ENCODE results near the gene CROCC.

CROCC gene

DNA sequence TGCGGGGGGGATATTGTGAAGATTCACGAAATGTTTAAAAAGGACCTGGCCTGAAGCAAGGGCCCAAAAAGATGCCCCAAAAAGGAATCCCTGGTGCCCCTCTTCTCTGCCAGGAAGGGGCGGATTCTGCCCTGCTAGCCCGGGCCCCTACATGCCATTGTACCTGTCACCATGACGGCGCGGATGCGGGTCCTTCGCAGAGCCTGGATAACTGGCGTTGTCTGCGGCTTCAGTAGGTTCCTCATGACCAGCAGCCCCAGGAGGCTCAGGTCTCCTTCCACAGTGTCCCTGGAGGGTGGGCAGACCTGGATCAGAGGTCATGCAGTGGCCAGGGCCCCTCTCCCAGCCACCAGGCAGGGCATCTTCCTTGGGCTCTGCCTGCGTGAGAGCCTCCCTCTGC lies 69.8 kb downstream of the CROCC start:
- DNase-seq = no peak

DNA sequence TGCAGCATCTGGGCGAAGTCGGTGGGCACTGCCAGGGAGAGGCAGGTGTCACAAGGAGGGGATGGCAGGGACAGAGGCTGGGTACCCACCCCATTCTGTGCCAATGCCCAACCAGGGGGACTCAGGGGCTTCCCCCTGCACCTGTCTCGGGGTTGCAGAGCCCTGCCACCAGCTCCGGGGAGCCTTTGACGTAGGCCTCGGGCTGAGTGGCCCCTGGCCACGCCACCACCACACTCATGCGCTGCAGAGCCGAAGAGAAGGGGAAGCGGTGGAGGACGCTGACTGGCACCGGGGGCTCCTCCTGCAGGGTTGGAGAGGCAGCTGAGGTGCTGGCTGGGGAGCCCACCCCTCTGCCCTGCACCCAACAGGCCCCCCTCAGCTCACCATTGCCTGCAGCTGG lies 70.4 kb downstream of the CROCC start:
- DNase-seq = no peak
- in situ Hi-C loops (cut with HindIII; ENCODE audit: low pct_ligation_motif_present, low pct_unique_long_range_greater_than_20kb, low sequenced_read_pairs) = no loop called here

More for the DNA sequence above, 69.8 kb downstream of the CROCC start:
- in situ Hi-C loops (cut with HindIII; ENCODE audit: low pct_ligation_motif_present, low pct_unique_long_range_greater_than_20kb, low sequenced_read_pairs) = no loop called here

DNA sequence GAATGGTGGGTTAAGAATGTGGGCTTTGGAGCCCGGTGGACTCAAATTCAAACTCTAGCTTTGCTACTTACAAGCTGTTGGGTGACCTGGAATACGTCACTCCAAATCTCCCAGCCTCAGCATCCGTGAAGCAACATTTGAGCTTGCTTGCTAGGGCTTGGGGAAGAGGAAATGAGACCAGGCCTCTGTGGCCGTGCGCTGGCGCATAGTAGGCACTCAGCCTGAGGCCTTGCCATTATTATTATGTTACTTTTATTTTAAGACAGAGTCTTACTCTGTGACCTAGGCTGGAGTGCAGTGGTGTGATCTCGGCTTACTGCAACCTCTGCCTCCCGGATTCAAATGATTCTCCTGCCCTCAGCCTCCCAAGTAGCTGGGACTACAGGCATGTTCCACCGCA lies 70.9 kb downstream of the CROCC start:
- in situ Hi-C loops (cut with HindIII; ENCODE audit: low pct_ligation_motif_present, low pct_unique_long_range_greater_than_20kb, low sequenced_read_pairs) = no loop called here

DNA sequence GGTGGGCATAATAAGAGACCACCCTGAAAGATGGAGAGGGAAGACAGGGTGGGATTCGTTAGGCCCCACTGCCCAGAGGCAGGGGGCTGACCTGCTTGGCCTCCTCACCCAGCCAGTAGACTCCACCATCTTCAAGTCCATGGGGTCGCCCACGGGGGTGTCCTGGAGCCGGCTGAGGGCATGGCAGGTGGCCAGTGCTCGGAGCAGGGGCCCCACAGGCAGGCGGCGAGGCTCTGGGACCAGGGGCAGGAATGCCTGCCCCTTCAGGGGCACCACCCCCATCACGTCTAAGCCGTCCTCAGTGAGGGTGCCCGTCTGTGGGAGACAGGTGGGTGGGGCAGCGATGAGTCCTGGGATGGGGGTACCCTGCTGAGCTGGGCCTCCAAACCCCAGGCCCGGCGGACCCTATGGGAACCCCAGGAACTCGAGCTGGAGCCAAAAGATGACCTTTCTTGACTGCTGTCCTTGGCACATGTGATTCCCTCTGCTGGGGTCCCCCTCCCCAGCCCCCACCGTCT lies 71.8 kb downstream of the CROCC start:
- in situ Hi-C loops (cut with HindIII; ENCODE audit: low pct_ligation_motif_present, low pct_unique_long_range_greater_than_20kb, low sequenced_read_pairs) = no loop called here
- DNase-seq = no peak

More for the DNA sequence above, 70.9 kb downstream of the CROCC start:
- no peak for DNase-seq

DNA sequence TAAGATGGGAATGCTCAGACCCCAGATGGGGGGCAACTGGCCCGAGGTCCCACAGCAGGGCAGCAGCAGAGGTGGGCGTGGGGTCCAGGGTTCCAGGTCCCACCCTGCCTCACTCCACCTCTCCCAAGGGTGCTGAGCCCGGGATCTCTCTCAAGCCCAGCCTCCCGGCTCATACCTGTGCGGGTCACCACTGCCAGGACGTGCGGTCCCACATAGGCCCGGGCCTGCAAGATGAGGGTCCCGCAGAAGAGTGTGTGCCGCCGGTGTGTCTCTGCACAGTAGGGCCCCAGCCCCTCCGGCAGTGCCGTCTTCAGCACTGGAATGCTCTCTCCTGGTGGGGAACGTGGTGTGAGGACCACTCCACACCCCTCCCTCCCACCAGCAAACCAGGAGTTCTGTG lies 75.1 kb downstream of the CROCC start:
- in situ Hi-C loops (cut with HindIII; ENCODE audit: low pct_ligation_motif_present, low pct_unique_long_range_greater_than_20kb, low sequenced_read_pairs) = no loop called here
- no peak for DNase-seq

DNA sequence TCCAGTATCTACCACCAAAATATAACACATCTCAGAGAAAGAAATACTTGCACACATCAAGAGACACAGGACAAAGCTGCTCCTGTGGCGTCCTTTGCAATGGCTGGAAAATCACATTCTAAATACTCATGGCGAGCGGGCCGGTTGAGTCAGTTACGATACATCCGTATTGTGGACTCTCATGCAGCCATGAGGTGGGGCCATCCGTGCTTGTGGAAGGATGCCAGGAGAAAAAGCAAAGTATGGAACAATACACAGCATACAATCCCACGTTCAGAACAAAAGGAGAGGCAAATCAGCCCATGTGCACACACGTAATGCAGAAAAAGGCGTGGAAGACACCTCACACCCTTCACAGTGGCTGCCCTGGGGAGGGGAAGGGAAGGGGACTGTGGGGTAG lies 76.9 kb downstream of the CROCC start:
- in situ Hi-C loops (cut with HindIII; ENCODE audit: low pct_ligation_motif_present, low pct_unique_long_range_greater_than_20kb, low sequenced_read_pairs) = no loop called here
- no peak for DNase-seq

DNA sequence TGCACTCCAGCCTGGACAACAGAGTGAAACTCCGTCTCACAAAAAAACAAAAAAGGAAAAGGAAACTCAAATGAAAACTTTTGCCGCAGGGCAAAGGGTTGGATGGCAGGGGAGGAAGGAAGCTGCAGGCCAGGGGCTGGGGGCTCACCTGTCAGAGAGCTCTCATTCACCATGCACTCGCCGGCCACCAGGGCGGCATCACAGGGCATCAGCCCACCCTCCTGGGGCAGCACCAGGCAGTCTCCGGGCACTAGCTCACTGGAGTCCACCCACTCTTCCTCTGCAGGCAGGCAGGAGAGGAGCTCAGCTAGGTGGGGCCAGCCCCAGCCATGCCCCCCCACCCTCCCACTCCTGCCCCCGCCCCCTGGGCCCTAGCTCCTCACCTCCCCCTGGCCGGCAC lies 78.1 kb downstream of the CROCC start:
- DNase-seq = no peak
- in situ Hi-C loops (cut with HindIII; ENCODE audit: low pct_ligation_motif_present, low pct_unique_long_range_greater_than_20kb, low sequenced_read_pairs) = no loop called here

DNA sequence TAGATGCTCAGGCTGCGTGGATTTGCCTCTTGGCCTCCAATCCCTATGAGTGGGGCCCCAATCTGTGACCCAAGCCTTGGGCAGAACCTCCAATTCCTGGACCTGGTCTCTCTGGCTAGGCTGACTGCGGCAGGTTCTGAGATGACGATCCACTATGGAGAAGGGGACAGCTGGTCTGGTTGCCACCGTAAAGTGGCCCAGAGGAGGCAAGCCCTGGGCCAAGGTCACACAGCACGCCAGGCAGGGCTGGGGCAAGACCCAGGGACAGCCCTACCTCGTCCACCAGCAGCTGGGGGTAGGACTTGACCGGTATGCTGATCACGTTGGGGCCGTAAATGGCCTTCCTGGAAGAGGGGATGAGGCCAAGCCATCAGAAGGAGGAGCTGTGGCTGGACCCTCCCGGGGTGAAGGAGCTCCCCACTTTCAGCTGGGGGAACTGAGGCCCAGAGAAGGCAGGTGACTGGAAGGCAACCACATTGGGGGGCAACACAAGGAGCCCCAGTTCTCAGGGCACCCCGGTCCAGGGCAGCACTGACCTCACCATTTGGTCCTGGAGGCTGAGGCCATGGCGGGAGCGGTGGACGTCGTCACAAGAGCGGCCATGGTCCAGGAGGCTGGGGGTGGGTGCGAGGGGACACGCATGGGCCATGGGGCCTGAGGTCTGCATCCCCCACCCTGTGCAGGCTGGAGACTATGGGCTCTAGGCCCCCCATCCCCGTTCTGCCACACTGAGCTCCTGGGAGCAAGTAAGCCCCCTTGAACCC lies 80.2 kb downstream of the CROCC start:
- in situ Hi-C loops (cut with HindIII; ENCODE audit: low pct_ligation_motif_present, low pct_unique_long_range_greater_than_20kb, low sequenced_read_pairs) = no loop called here
- DNase-seq = no peak

DNA sequence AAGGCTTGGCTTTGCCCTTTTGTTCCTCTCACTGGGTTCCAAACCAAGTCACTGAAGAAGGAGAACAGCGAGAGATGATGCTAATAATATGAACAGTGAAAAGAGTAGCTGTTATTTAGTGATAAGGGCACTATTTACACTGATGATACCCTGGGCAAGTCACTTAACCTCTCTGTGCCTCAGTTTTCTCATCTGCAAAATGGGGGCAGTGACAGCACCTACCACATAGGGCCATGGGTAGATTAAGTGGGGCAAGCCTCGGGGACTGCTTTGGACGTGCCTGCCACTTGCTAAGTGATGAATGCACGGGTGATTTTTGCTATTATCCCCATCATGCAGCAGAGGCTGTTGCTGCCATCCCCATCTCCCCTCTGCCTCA lies 80.8 kb downstream of the CROCC start:
- in situ Hi-C loops (cut with HindIII; ENCODE audit: low pct_ligation_motif_present, low pct_unique_long_range_greater_than_20kb, low sequenced_read_pairs) = no loop called here
- no peak for DNase-seq

DNA sequence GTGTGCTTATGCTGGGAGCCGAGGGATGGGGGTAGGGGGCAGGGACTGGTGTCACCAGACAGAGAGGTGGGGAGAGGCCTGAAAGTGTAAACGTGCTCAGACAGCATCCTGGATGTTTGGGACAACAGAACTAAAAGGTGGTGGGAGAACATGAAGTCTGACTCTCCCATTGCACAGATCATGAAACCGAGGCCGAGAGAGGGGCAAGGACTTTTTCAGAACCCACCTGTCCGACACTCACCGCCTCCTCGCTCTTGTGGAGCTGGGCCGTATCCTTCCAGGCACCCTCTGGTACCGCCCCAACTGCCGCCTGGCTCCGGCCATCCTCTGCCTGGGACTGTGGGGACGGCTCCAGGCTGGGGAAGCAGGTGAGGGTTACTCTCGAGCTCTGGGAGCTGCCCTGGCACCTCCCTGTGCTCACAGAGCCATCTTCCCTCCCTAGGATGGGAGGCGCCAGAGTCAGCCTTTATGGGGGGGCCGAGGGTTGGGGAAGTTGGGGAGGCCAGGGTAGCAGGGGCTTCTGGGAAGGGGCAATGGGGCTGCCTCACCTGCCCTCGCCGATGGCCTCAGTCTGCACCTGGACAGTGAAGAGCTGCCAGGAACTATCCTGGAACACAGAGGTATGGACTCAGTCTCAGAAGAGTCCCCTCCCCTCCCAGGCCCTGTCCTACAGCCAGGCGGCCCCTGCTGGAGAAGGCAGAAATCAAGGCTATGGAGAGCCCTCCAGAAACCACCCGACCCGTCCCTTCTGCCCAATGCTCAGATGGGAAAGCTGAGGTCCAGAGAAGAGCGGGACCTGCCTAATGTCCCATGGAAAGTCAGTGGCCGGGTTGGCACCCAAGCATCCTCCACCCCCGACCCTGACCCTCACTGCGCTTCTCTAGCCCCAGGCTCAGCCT lies 83.0 kb downstream of the CROCC start:
- DNase-seq = peak; percentile 42
- in situ Hi-C loops (cut with HindIII; ENCODE audit: low pct_ligation_motif_present, low pct_unique_long_range_greater_than_20kb, low sequenced_read_pairs) = no loop called here

DNA sequence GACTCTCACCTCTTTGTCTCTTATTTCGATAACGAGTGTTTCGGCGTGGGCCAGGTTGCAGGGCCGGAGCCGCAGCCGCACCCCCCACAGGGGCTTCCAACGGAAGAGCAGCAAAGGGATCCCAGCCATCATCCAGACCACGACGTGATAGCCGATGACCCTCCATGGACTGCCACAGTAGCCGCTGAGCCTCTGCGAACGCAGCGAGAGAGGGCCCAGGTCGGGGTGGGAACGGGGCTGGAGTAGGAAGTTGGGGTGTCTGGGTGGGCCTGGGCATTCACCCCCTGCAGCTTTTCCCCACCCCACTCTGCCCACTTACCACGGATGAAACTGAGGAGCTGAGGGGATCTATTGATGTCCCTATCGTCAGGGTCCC lies 83.6 kb downstream of the CROCC start:
- no peak for DNase-seq
- in situ Hi-C loops (cut with HindIII; ENCODE audit: low pct_ligation_motif_present, low pct_unique_long_range_greater_than_20kb, low sequenced_read_pairs) = no loop called here

DNA sequence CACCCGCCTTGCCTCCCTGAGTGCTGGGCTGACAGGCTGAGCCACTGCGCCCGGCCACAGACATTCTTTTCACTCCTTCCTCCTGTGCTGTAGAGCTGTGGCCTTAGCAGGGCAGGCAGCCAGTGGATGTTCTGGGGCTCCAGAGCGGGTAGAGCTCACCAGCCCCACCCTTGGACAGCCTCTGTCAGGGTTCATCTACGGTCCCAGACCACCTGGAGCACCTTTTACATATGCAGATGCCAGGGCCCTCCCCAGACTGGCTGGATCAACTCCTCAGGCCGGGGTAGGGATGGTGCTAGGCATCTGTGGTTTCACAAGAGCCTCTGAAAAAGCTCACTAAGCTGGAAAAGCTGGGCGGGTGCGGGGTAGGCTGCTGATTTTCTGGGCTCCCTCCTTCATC lies 85.4 kb downstream of the CROCC start:
- in situ Hi-C loops (cut with HindIII; ENCODE audit: low pct_ligation_motif_present, low pct_unique_long_range_greater_than_20kb, low sequenced_read_pairs) = no loop called here
- no peak for DNase-seq

DNA sequence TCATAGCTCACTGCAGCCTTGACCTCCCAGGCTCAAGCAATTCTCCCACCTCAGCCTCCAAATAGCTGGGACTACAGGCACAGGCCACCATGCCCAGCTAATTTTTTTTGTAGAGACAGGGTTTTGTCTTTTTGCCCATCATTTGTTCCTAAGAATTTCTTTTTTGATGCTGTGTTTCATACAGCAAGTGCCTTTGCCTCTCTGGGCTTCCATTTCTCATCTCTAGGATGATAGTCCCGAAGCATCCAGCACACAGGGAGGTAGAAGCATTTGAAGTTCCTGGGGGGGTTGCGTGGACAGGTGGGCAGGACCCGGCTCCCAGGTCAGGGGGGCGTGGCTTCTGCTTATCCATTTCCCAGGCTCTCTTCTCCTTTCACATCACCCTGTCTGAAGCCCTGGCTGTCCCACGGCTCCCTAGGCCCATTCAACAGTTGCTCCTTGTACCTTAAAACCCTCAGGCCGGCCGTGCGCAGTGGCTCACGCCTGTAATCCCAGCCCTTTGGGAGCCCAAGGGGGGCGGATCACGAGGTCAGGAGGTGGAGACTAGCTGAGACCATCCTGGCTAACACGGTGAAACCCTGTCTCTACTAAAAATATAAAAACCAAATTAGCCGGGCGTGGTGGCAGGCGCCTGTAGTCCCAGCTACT lies 86.6 kb downstream of the CROCC start:
- in situ Hi-C loops (cut with HindIII; ENCODE audit: low pct_ligation_motif_present, low pct_unique_long_range_greater_than_20kb, low sequenced_read_pairs) = no loop called here
- no peak for DNase-seq

DNA sequence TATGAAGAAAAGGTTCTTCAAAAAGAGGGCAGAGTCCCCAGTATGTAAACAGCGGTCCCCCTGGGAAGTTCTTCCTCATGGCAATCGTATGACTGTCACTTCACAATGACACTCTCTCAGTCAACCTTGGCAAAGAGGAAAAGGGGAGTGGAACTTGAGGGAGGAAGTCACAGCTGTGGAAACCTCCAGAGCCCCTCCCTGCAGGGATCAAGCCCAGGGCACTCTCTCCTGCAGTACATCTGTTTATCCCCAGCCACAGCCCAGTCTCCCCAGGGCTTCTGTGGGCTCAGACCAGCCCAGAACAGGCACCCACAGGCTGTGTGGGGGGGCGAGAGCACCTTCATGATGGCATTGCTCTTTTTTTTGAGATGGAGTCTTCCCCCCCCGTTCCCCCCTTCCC lies 88.0 kb downstream of the CROCC start:
- in situ Hi-C loops (cut with HindIII; ENCODE audit: low pct_ligation_motif_present, low pct_unique_long_range_greater_than_20kb, low sequenced_read_pairs) = no loop called here
- DNase-seq = no peak

DNA sequence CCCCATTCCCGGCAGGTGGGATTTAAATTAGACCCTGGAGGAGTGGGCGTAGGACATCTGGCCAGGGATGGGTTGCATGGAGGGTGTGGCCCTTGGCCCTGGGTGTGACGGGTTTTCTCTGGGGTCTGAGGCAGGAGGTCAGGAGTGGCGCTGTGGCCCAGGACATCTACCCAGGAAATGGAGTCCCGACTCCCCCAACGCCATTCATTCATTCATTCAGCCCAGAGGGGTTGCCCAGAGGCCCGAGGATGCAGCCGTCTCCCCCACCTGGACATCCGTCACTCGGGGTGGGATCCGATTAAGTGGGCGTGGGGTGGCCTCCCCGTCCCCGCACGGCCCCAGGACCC lies 89.3 kb downstream of the CROCC start:
- DNase-seq = no peak
- in situ Hi-C loops (cut with HindIII; ENCODE audit: low pct_ligation_motif_present, low pct_unique_long_range_greater_than_20kb, low sequenced_read_pairs) = no loop called here

DNA sequence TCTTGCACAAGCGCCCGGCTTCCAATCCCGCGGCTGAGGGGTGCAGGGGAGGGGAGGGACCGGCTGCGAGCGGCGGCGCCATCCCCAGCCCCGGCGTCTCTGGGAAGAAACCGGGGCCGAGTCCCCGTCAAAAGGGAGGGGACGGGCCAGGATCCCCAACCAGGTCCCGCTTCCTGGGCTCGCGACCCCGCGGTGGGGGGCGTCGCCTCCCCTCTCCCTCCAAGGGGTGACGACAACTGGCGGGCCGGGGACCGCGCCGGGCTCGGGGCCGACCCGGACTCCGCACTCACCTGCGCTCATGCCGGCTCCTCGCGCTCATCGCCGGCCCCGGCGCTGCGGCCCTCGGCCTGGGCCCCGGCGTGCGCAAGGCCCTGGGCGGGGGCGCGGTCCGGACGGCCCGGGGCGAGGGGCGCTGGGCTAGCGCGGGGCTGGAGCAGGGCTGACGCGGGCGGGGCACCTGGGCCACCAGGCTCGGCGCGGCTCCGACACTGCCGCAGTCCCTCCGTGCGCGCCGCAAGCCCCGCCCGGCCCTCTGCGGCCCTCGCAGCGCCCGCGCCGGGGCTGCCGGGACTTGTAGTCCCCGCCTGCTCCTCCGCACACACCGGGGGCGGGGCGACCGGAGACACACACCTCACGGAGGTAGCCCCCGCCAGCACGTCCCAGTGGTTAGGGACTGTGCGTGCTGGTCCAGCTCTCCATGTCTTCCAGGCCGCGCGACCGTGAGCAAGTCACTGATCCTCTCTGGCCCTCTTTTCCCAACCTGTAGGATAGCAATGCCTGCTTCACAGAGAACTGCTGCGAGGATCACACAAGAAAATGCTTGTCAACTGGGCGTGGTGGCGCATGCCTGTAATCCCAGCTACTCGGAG lies 89.9 kb downstream of the CROCC start, which contains the start of gene ATP13A2:
Gene ATP13A2, minus strand, starts transcription at position 490 of the 869 bp plus-strand sequence. Its CDS starts 190 bp downstream, at position 300.
- DNase-seq = peak; percentile 74
- in situ Hi-C loops (cut with HindIII; ENCODE audit: low pct_ligation_motif_present, low pct_unique_long_range_greater_than_20kb, low sequenced_read_pairs) = no loop called here

DNA sequence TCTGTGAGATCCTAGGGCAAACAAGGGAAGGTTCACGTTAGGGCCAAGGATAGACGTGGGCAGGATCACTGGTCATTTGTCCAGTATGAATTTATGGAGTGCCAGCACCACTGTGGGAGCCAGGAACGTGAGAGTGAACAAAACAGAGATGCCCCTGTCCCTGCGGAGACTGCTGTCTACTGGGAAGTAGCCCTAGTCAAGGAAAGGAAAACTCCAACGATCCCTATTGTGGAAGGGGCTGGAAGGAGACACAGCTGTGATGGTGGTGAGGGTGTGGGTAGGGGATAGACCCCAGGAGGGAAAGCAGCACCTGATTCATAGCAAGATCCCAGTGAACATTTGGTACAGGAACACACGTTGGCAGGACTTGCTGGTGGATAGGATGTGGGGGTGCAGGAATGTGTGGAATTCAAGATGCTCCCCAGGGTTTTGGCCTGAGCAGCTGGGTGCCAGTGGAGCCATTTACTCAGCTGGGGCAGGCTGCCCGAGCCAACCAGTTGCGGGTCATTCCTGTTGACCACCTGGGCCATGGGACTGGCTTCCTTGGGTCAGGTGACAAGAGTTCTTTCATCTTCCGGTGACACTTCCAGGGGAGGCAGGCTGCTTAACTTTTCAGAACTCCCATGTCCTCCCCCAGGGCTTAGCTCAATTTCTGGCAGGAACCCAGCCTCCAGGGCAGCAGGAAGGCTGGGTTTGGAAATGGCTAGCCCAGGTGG lies 91.2 kb downstream of the CROCC start:
- peak; percentile 78 for DNase-seq
- in situ Hi-C loops (cut with HindIII; ENCODE audit: low pct_ligation_motif_present, low pct_unique_long_range_greater_than_20kb, low sequenced_read_pairs) = no loop called here
